GM12878 (cell line): ENCODE results near the gene LIN7C. TPM values are rescaled to one million over a fixed set of nuclear protein-coding genes. Genes with fewer than 3 reads are reported as not detected.

Experiments used
- ATAC-seq: fragments of 200-7000 bp; cut with Tn5 transposase; 3 replicates; pipeline ENCODE4 v1.9.1; 2020; ENCODE audit warnings: mild to moderate bottlenecking, moderate library complexity
- BruUV-seq: library from RNA; stranded (reverse); fragments of 400-500 nt; replicated peaks from 2 replicates; lab custom pipeline; 2021; lab: Mats Ljungman, UMichigan
- CTCF ChIA-PET: fragments of 300-600 bp; sonication (Branson Sonifier 250); formaldehyde crosslinking; extraction: SDS; loops from one replicate; lab custom pipeline; 2021; ENCODE audit warnings: inconsistent platforms; lab: Yijun Ruan, JAX
- POLR2A ChIA-PET: fragments of 350-600 bp; formaldehyde crosslinking; extraction: SDS; loops from one replicate; lab custom pipeline; 2021; ENCODE audit warnings: inconsistent platforms; lab: Charles Lee
- RAD21 ChIA-PET: fragments of 300-600 bp; sonication (Branson Sonifier 250); formaldehyde crosslinking; loops from one replicate; lab custom pipeline; 2023; ENCODE audit warnings: antibody characterized with exemption; ENCODE audit not compliant: unreplicated experiment; lab: Charles Lee
- SMC1A ChIA-PET: fragments of 300-600 bp; sonication (Branson Sonifier 250); formaldehyde crosslinking; loops from one replicate; lab custom pipeline; 2023; ENCODE audit not compliant: unreplicated experiment, uncharacterized antibody; lab: Charles Lee
- DNase-seq: peaks from one replicate; pipeline ENCODE4 v3.0.0-alpha.2; 2011; ENCODE audit warnings: low read depth, low spot score
- FAIRE-seq: peaks from 3 replicates; lab custom pipeline; 2011; peaks lifted over from hg19 to GRCh38; lab: Jason Lieb, UNC
- H2AFZ ChIP-seq: 2 replicates; pipeline ENCODE4 v1.6.0; 2011; ENCODE audit warnings: low read depth, low read length, control low read depth; ENCODE audit not compliant: control insufficient read depth
- H3K27ac ChIP-seq: 2 replicates; pipeline ENCODE4 v1.5.1; 2011; ENCODE audit warnings: control low read depth; ENCODE audit not compliant: control insufficient read depth, insufficient read depth
- H3K27me3 ChIP-seq, 2 experiments: replicated peaks in 1 of 2; 2 replicates each; pipeline versions ENCODE4 v1.6.0 to v1.6.1; 2011; ENCODE audit warnings: low read length in 1 of 2; ENCODE audit not compliant: control insufficient read depth in 2 of 2, insufficient read depth in 2 of 2
- H3K36me3 ChIP-seq, 2 experiments: 2 replicates each; pipeline ENCODE4 v1.5.1; 2011; ENCODE audit warnings: low read length in 1 of 2; ENCODE audit not compliant: control insufficient read depth in 2 of 2, insufficient read depth in 2 of 2
- H3K4me1 ChIP-seq: 2 replicates; pipeline ENCODE4 v1.6.1; 2011; ENCODE audit warnings: mild to moderate bottlenecking, low read length, moderate library complexity, mixed read lengths; ENCODE audit not compliant: control insufficient read depth, insufficient read depth
- H3K4me2 ChIP-seq: 2 replicates; pipeline ENCODE4 v1.6.0; 2011; ENCODE audit warnings: control low read depth; ENCODE audit not compliant: control insufficient read depth, insufficient read depth
- H3K4me3 ChIP-seq: fragments of 200-600 bp; sonication (generic); 2 replicates; pipeline ENCODE4 v1.5.1; 2016
- H3K79me2 ChIP-seq: 2 replicates; pipeline ENCODE4 v1.6.0; 2011; ENCODE audit warnings: low read length; ENCODE audit not compliant: control insufficient read depth, insufficient read depth
- H3K9ac ChIP-seq: 2 replicates; pipeline ENCODE4 v1.8.0; 2011; ENCODE audit warnings: low read length, control low read depth, mixed read lengths; ENCODE audit not compliant: control insufficient read depth, insufficient read depth
- H3K9me3 ChIP-seq: replicated peaks from 3 replicates; pipeline ENCODE4 v1.5.1; 2011; ENCODE audit warnings: mild to moderate bottlenecking, low read length; ENCODE audit not compliant: control insufficient read depth, insufficient read depth
- H4K20me1 ChIP-seq: 2 replicates; pipeline ENCODE4 v1.6.0; 2011; ENCODE audit not compliant: control insufficient read depth, insufficient read depth
- IKZF1 ChIP-seq: fragments of 450-650 bp; conservative IDR thresholded peaks from 2 replicates; pipeline ENCODE4 v1.6.1; 2017; ENCODE audit warnings: antibody characterized with exemption, mild to moderate bottlenecking
- WGBS: methylation state at CpG from one replicate; pipeline ENCODE4 v1.1.6; 2016; ENCODE audit warnings: low lambda C conversion rate; ENCODE audit not compliant: insufficient replicate concordance, insufficient coverage; ENCODE audit errors: missing lambda C conversion rate; 5-methylcytosine and 5-hydroxymethylcytosine counted together
- in situ Hi-C: fragments of 300-500 bp; cut with MboI; formaldehyde crosslinking; loops from 9 replicates; pipeline ENCODE4 v1.14.3; 2018; ENCODE audit warnings: mixed read lengths
- intact Hi-C: fragments of 100-400 bp; cut with micrococcal nuclease; formaldehyde crosslinking; loops from one replicate; pipeline ENCODE4 v1.14.2; 2022; ENCODE audit not compliant: unreplicated experiment
- polyA plus RNA-seq, 11 experiments: library from polyadenylated mRNA; depleted of rRNA in 4 of 11; unstranded in 6 of 11; stranded (reverse) in 5 of 11; fragments of >200 nt; fragmentation: Nextera tagmentation in 4 of 11; fragmentation: Illumina TruSeq in 1 of 11; extraction: Ambion mirVana in 4 of 11; extraction: Trizol in 1 of 11; gene quantifications; 1 replicate in 1 of 11; 2 replicates in 10 of 11; pipeline versions ENCODE4 v1.2.1 to v1.2.3, GENCODE V29; 2011 to 2016; ENCODE audit warnings: inconsistent platforms in 2 of 11, missing spikeins in 2 of 11, low read depth in 1 of 11
- total RNA-seq, 4 experiments: library from RNA; depleted of rRNA in 3 of 4; stranded (reverse); fragments of >200 nt in 3 of 4; fragmentation: Illumina TruSeq in 1 of 4; extraction: Trizol in 1 of 4; gene quantifications; 2 replicates each; pipeline versions ENCODE4 v1.2.1 to v1.2.3, GENCODE V29; 2013 to 2021
- TF ChIP-seq, protein P1 (sequence below): fragments of 450-650 bp; formaldehyde crosslinking; IDR thresholded peaks from 2 replicates; pipeline ENCODE4 v1.4.0; 2020; ENCODE audit warnings: mild to moderate bottlenecking, moderate library complexity

Gene LIN7C
- total and polyA plus RNA-seq, 10 of the 15 experiments (the other 5 are each of a cell fraction or from before 2014, with no cell fraction given), result 6.0 to 23.7 (median 15.1) TPM

- in situ Hi-C loops, result loop anchor here (10.0 kb wide), 1 partner anchor 1177 kb away; no protein-coding TSS in a partner anchor
- no peak overlapping the region; the same call in 1 of the 2 replicates for H3K9ac ChIP-seq
- TF ChIP-seq, protein P1, sequence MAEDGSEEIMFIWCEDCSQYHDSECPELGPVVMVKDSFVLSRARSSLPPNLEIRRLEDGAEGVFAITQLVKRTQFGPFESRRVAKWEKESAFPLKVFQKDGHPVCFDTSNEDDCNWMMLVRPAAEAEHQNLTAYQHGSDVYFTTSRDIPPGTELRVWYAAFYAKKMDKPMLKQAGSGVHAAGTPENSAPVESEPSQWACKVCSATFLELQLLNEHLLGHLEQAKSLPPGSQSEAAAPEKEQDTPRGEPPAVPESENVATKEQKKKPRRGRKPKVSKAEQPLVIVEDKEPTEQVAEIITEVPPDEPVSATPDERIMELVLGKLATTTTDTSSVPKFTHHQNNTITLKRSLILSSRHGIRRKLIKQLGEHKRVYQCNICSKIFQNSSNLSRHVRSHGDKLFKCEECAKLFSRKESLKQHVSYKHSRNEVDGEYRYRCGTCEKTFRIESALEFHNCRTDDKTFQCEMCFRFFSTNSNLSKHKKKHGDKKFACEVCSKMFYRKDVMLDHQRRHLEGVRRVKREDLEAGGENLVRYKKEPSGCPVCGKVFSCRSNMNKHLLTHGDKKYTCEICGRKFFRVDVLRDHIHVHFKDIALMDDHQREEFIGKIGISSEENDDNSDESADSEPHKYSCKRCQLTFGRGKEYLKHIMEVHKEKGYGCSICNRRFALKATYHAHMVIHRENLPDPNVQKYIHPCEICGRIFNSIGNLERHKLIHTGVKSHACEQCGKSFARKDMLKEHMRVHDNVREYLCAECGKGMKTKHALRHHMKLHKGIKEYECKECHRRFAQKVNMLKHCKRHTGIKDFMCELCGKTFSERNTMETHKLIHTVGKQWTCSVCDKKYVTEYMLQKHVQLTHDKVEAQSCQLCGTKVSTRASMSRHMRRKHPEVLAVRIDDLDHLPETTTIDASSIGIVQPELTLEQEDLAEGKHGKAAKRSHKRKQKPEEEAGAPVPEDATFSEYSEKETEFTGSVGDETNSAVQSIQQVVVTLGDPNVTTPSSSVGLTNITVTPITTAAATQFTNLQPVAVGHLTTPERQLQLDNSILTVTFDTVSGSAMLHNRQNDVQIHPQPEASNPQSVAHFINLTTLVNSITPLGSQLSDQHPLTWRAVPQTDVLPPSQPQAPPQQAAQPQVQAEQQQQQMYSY, result no peak
- TF ChIP-seq IKZF1, result peak; percentile 73; the same call in 1 of the 2 replicates
- TF ChIP-seq, all 136 proteins: peak for 1
- peak overlapping the region; percentile 85 for H3K4me2 ChIP-seq
- ChIA-PET POLR2A (interaction anchor here (0.6 kb wide), 1 partner anchor 41 kb away, joined by 4 read pairs; no protein-coding TSS in a partner anchor), RAD21 (interaction anchor here (1.2 kb wide), 1 partner anchor 237 kb away, joined by 3 read pairs; no protein-coding TSS in a partner anchor), SMC1A (interaction anchor here (0.9 to 1.5 kb wide), 2 partner anchors 14 kb away, joined by 5 read pairs; no protein-coding TSS in a partner anchor), CTCF (interaction anchor here (0.9 to 4.2 kb wide), 2 partner anchors 14 to 24 kb away, joined by 3 to 20 read pairs; no protein-coding TSS in a partner anchor)
- H3K27ac ChIP-seq, result no peak overlapping the region
- H3K9me3 ChIP-seq, result no peaks in the 10 kb centered on the region
- peak overlapping the region; percentile 67; the same call in 1 of the 2 replicates for H3K4me3 ChIP-seq
- WGBS, result 7% methylated on average over 24 of the region's 79 CpGs
- FAIRE-seq, result no peak
- 0 out of 2 replicates have a peak, but pooled peaks cover 3% of the 10 kb centered on the region for H3K4me1 ChIP-seq
- ATAC-seq, result peak; percentile 68
- peaks cover 3% of the 10 kb centered on the region in 2 experiments; a peak in 2 of 4 replicates for H3K27me3 ChIP-seq
- no TSS peak for BruUV-seq
- intact Hi-C loops, result no loop called here
- no peak for DNase-seq
- H2AFZ ChIP-seq, result peak overlapping the region; percentile 63
- no peaks in the 10 kb centered on the region for H3K36me3 ChIP-seq
- no peaks in the 10 kb centered on the region for H4K20me1 ChIP-seq
- no peaks in the 10 kb centered on the region for H3K79me2 ChIP-seq
Observed at GRCh38 chr11:27471589-27472397, 34.8 kb downstream of the LIN7C start.
